ENCODE measurements around the gene SMYD3. TPM values are rescaled to one million over a fixed set of nuclear protein-coding genes. Genes with fewer than 3 reads are reported as not detected.
A peak's percentile ranks its signal among the peaks of the same experiment; 100 is the strongest.

Gene SMYD3
- total RNA-seq, 1 donor from 2014 or later, result 34.9 TPM

DNA sequence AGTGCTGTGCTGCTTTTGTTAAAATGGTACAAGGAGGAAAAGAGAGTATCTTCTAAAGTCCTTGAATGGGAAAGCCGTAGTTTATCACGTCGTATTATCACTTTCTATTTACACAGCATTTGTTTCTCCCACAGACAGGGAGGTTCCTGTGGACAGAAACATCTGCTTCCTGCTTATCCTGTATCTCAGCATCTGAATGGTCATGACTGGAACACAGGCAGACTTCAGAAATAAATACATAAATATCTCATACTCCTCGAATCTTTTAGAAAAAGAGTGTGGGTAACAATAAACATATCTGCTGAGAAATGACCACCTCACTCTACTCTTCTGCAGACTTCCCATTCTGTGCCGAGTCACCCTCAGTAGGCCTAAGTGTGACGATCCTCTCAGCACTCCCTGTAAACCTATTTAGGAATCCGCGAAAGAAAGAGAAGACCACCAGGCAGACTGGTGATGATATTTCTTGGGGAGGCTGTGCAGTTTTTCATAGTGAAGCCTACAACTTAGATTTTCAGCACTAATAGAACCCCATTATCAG, 393.5 kb downstream of the SMYD3 start:
- Mint-ChIP-seq H3K27me3 (ENCODE audit: low read depth) (no peaks in the 10 kb centered on the region), H3K4me3 (no peak overlapping the region), H3K9me3 (no peaks in the 10 kb centered on the region), H3K36me3 (no peaks in the 10 kb centered on the region), H3K4me1 (peaks cover 23% of the 10 kb centered on the region), H3K27ac (peak overlapping the region; percentile 35)
- no peak for DNase-seq (ENCODE audit: low spot score in 2 of 2, unreplicated experiment in 2 of 2)
- TF ChIP-seq, protein P1, sequence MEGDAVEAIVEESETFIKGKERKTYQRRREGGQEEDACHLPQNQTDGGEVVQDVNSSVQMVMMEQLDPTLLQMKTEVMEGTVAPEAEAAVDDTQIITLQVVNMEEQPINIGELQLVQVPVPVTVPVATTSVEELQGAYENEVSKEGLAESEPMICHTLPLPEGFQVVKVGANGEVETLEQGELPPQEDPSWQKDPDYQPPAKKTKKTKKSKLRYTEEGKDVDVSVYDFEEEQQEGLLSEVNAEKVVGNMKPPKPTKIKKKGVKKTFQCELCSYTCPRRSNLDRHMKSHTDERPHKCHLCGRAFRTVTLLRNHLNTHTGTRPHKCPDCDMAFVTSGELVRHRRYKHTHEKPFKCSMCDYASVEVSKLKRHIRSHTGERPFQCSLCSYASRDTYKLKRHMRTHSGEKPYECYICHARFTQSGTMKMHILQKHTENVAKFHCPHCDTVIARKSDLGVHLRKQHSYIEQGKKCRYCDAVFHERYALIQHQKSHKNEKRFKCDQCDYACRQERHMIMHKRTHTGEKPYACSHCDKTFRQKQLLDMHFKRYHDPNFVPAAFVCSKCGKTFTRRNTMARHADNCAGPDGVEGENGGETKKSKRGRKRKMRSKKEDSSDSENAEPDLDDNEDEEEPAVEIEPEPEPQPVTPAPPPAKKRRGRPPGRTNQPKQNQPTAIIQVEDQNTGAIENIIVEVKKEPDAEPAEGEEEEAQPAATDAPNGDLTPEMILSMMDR (IDR thresholded peaks at IDR 0.05; ENCODE audit: unreplicated experiment), result no peak

DNA sequence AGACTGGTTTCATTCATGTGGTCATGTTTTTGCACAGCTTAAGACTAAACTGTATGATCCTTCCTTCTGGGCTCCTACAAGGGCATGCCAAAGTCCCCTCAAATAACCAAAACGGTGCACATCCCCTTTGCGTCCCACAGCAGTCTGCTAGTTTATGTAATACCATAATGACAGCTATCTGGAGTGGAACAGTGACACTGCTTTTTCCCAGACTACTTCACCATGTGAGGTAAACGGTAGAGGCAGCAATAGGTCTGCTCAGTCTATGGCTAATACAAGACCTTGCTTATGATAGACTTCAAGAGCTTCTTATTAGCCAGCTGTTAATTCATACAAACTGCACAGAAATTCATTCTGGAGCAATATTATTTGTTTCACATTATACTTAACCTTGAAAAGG, 395.5 kb downstream of the SMYD3 start:
- TF ChIP-seq, protein P1 (IDR thresholded peaks at IDR 0.05; ENCODE audit: unreplicated experiment), result no peak
- Mint-ChIP-seq H3K9me3 (no peaks in the 10 kb centered on the region), H3K27me3 (ENCODE audit: low read depth) (no peaks in the 10 kb centered on the region), H3K27ac (no peak overlapping the region), H3K4me3 (no peak overlapping the region), H3K4me1 (peaks cover 14% of the 10 kb centered on the region), H3K36me3 (no peaks in the 10 kb centered on the region)
- no peak for DNase-seq (ENCODE audit: low spot score in 2 of 2, unreplicated experiment in 2 of 2)

DNA sequence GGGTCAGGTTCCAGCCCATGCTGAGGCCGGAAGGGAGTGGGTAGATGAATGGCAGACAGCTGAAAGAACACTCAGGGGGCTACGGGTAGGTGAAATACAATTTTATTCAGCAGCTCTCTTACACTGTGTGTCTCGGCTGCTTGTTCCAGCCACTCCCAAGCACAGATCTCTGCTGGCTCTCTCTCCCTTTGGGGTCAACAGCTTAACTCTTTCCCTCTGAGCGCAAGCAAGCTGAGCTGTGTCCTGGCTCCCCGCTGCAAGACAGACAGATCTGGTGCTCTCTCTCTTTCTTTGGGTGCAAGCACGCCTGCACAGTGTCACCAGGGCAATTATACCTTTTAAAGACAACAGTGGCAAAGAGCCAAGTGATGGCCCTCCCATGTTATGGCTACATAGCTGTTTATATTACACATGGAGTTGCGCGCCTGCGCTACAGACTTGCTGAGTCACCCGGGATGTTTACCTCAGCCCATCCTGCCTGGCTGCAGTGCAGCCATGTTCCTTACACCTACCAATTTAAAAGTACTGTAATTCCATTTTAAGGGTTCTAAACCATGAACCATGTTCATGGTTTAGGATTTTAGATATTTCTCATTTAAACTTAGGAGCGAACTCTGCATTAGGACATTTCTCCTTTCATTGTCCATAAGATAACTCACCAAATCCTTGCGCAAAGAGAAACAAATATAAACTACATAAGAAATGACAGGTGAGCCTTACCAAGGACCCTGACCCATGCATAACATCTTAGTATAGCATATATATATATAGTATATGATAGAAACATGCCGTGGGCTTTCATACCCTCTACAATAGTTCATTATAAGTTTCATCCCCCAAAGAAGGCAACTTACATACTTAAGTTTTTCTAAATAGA, 396.5 kb downstream of the SMYD3 start:
- no peaks in the 10 kb centered on the region for H3K9me3 Mint-ChIP-seq
- peaks cover 14% of the 10 kb centered on the region for H3K4me1 Mint-ChIP-seq
- peak overlapping the region; percentile 44 for H3K27ac Mint-ChIP-seq
- TF ChIP-seq, protein P1 (IDR thresholded peaks at IDR 0.05; ENCODE audit: unreplicated experiment), result no peak
- no peak for DNase-seq (ENCODE audit: low spot score in 2 of 2, unreplicated experiment in 2 of 2)
- no peaks in the 10 kb centered on the region for H3K27me3 Mint-ChIP-seq (ENCODE audit: low read depth)
- peak overlapping the region; percentile 2 for H3K4me3 Mint-ChIP-seq
- no peaks in the 10 kb centered on the region for H3K36me3 Mint-ChIP-seq

DNA sequence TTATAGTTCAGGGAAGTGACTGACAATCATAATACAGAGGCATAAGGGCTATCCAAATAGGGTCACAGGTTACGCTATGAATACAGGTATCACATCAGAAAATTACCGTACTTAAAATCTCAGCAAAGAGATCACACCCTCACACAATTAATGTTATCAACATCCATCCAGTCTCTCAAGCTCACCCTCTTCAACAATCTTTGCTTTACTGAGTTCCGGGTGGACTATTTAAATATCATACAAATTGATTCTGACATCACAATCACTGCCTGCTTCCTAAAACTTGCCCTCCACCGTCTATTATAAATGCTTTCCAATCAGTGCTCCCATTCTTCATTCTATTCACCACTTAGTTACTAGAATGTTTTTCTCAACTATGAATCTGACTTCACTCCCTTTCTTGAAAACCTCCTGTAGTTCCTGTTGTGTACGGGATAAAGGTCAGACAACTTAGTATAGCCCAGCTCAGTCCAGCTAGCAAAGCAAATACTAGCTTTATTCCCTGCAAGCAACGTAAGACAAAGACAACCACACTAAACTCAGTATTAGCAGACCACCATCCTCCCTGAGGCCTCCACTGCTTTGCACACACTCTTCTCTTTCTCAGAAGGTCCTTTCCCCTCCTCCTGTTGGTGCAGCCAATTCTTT, 398.7 kb downstream of the SMYD3 start:
- no peaks in the 10 kb centered on the region for H3K36me3 Mint-ChIP-seq
- no peak overlapping the region for H3K4me3 Mint-ChIP-seq
- H3K27ac Mint-ChIP-seq, result no peak overlapping the region
- no peaks in the 10 kb centered on the region for H3K9me3 Mint-ChIP-seq
- peaks cover 26% of the 10 kb centered on the region for H3K4me1 Mint-ChIP-seq
- DNase-seq (ENCODE audit: low spot score in 2 of 2, unreplicated experiment in 2 of 2), result no peak
- no peaks in the 10 kb centered on the region for H3K27me3 Mint-ChIP-seq (ENCODE audit: low read depth)
- TF ChIP-seq, protein P1 (IDR thresholded peaks at IDR 0.05; ENCODE audit: unreplicated experiment), result no peak

DNA sequence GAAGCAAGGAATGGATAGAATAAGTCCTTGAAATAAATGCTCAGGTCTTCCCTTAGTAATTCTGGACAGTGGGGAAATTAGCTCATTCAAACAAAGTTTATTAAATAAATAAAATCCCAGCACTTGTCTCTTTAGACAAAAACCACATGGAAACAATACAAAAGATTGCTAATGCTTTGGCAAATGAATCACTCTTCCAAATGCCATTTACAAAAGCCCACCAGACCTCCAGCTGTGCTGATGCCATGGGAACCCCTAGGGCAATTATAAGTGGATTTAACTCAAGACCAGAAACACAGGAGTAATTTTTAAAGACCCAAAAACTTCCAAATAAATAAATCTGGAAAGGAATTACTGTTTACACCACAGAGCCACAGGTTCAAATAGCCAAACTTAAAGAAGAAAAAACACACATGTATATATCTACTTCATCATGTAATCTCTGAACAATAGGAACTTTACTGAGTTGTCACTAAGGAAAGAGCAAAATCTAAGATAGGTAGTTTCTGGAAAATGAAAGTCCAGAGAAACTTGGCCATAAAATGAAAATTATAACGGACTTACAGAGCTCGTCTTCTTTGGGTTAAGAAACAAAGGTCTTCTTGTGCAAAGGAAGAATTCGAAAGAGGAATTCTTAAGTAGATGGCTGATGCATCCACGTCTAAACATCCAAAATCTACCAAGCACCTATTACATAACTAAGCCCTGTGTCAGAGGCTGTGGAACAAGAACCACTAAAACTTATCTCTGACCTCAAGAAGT, 399.4 kb downstream of the SMYD3 start:
- TF ChIP-seq, protein P1 (IDR thresholded peaks at IDR 0.05; ENCODE audit: unreplicated experiment), result no peak
- Mint-ChIP-seq H3K4me3 (no peak overlapping the region), H3K4me1 (peaks cover 26% of the 10 kb centered on the region), H3K27me3 (ENCODE audit: low read depth) (no peaks in the 10 kb centered on the region), H3K27ac (no peak overlapping the region), H3K9me3 (no peaks in the 10 kb centered on the region), H3K36me3 (no peaks in the 10 kb centered on the region)
- no peak for DNase-seq (ENCODE audit: low spot score in 2 of 2, unreplicated experiment in 2 of 2)

Measured in mesothelial cell of epicardium (in vitro differentiated cells).